D721Med (cell line): ENCODE data around the gene RUNX2.
"Not testable (repeated sequence)": the region's sequence is repeated elsewhere in the genome, so short reads cannot be mapped to it uniquely, and the experiment has no call there.

ENCODE experiments used
- DNase-seq: peaks from one replicate; pipeline ENCODE4 v3.0.0; 2011; ENCODE audit warnings: low spot score; ENCODE audit not compliant: insufficient read length
- FAIRE-seq: peaks from 2 replicates; lab custom pipeline; 2011; peaks lifted over from hg19 to GRCh38; lab: Jason Lieb, UNC
- TF ChIP-seq, protein P1 (sequence below): IDR thresholded peaks from 2 replicates; pipeline ENCODE4 v1.5.1; 2012; ENCODE audit warnings: mild to moderate bottlenecking, control low read depth; ENCODE audit not compliant: insufficient read depth; ENCODE audit errors: missing control alignments

The RUNX2 gene

GRCh38 chr6:45327956-45328522 lies at the start of gene RUNX2:
RUNX2 (plus strand) TSS chr6:45328330; CDS start chr6:45328727, 397 bp downstream.
- DNase-seq (no peak), FAIRE-seq (no peak)
- TF ChIP-seq, protein P1, sequence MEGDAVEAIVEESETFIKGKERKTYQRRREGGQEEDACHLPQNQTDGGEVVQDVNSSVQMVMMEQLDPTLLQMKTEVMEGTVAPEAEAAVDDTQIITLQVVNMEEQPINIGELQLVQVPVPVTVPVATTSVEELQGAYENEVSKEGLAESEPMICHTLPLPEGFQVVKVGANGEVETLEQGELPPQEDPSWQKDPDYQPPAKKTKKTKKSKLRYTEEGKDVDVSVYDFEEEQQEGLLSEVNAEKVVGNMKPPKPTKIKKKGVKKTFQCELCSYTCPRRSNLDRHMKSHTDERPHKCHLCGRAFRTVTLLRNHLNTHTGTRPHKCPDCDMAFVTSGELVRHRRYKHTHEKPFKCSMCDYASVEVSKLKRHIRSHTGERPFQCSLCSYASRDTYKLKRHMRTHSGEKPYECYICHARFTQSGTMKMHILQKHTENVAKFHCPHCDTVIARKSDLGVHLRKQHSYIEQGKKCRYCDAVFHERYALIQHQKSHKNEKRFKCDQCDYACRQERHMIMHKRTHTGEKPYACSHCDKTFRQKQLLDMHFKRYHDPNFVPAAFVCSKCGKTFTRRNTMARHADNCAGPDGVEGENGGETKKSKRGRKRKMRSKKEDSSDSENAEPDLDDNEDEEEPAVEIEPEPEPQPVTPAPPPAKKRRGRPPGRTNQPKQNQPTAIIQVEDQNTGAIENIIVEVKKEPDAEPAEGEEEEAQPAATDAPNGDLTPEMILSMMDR, result no peak

- TF ChIP-seq, protein P1, result no peak
- no peak for FAIRE-seq
- no peak for DNase-seq
Observed at GRCh38 chr6:45278367-45278766, 49.8 kb upstream of the RUNX2 start.

DNA sequence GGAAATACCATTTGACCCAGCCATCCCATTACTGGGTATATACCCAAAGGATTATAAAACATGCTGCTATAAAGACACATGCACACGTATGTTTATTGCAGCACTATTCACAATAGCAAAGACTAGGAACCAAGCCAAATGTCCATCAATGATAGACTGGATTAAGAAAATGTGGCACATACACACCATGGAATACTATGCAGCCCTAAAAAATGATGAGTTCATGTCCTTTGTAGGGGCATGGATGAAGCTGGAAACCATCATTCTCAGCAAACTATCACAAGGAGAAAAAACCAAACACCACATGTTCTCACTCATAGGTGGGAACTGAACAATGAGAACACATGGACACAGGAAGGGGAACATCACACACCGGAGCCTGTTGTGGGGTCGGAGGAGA lies 41.4 kb upstream of the RUNX2 start:
- FAIRE-seq, DNase-seq: not testable (repeated sequence)

GRCh38 chr6:45289751-45290514 lies 38.2 kb upstream of the RUNX2 start:
- TF ChIP-seq, protein P1, result no peak
- DNase-seq (no peak), FAIRE-seq (no peak)

- DNase-seq, result no peak
- TF ChIP-seq, protein P1, result no peak
- FAIRE-seq, result no peak
Observed at GRCh38 chr6:45293306-45293705, 34.8 kb upstream of the RUNX2 start.

- FAIRE-seq, DNase-seq: not testable (repeated sequence)
Observed at GRCh38 chr6:45294065-45294701, 33.9 kb upstream of the RUNX2 start.

- TF ChIP-seq, protein P1, result no peak
- FAIRE-seq, result no peak
- no peak for DNase-seq
Observed at GRCh38 chr6:45297320-45297719, 30.8 kb upstream of the RUNX2 start.

DNA sequence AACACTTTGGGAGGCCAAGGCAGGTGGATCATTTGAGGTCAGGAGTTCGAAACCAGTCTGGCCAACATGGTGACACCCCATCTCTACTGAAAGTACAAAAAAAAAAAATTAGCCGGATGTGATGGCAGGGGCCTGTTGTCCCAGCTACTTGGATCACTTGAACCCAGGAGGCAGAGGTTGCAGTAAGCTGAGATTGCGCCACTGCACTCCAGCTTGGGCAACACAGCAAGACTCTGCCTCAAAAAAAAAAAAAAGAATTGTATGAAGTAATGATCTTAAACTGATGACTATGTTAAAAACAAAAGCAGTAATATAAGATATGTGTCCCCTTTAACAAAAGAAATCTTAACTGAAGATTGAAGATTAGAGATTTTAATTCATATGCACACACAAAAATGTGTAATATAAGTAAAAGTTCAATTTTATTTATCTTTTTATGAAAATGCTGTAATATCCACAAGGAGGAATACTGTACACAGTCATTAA lies 29.0 kb upstream of the RUNX2 start:
- no peak for FAIRE-seq
- TF ChIP-seq, protein P1, result no peak
- no peak for DNase-seq
